IMR-90 (cell line): Measurements from ENCODE around the gene CBX6. TPM values are rescaled to one million over a fixed set of nuclear protein-coding genes. Genes with fewer than 3 reads are reported as not detected.

Experiments
- ATAC-seq: fragments of 200-7000 bp; cut with Tn5 transposase; 2 replicates; pipeline ENCODE4 v1.9.1; 2020; ENCODE audit warnings: low read depth, mild to moderate bottlenecking, moderate library complexity
- BruUV-seq: library from RNA; stranded (reverse); fragments of 400-500 nt; replicated peaks from 2 replicates; lab custom pipeline; 2021; lab: Mats Ljungman, UMichigan
- CTCF ChIA-PET: fragments of 300-600 bp; formaldehyde crosslinking; extraction: SDS; loops from one replicate; lab custom pipeline; 2021; ENCODE audit warnings: antibody characterized with exemption; lab: Yijun Ruan, JAX
- POLR2A ChIA-PET: fragments of 300-600 bp; sonication (Branson Sonifier 250); formaldehyde crosslinking; loops from one replicate; lab custom pipeline; 2022; ENCODE audit warnings: antibody characterized with exemption; ENCODE audit not compliant: unreplicated experiment; lab: Charles Lee
- DNase-seq: peaks from one replicate; pipeline ENCODE4 v3.0.0; 2013
- H2AFZ ChIP-seq: replicated peaks from 2 replicates; pipeline ENCODE3; 2013; ENCODE audit warnings: low read length, mild to moderate bottlenecking; ENCODE audit not compliant: poor library complexity
- H2AK5ac ChIP-seq: 2 replicates; pipeline ENCODE4 v1.6.1; 2013; ENCODE audit warnings: low read depth, low read length, inconsistent platforms
- H2AK9ac ChIP-seq: replicated peaks from 2 replicates; pipeline ENCODE3; 2013; ENCODE audit warnings: mild to moderate bottlenecking, low read depth, low read length, moderate library complexity; ENCODE audit not compliant: poor library complexity
- H2BK120ac ChIP-seq: 2 replicates; pipeline ENCODE4 v1.6.1; 2013; ENCODE audit warnings: low read depth, low read length, inconsistent platforms
- H2BK15ac ChIP-seq: 3 replicates; pipeline ENCODE4 v1.6.1; 2013; ENCODE audit warnings: low read depth, low read length, inconsistent platforms
- H2BK20ac ChIP-seq: 2 replicates; pipeline ENCODE4 v1.6.1; 2013; ENCODE audit warnings: low read depth, mild to moderate bottlenecking, inconsistent platforms, low read length, moderate library complexity
- H2BK5ac ChIP-seq: 2 replicates; pipeline ENCODE4 v1.6.1; 2013; ENCODE audit warnings: mild to moderate bottlenecking, low read depth, low read length, inconsistent platforms; ENCODE audit not compliant: poor library complexity, severe bottlenecking
- H3K14ac ChIP-seq: replicated peaks from 2 replicates; pipeline ENCODE4 v1.6.1; 2013; ENCODE audit warnings: low read depth, low read length, inconsistent platforms
- H3K18ac ChIP-seq: 2 replicates; pipeline ENCODE4 v1.6.1; 2013; ENCODE audit warnings: low read depth, low read length, control low read depth
- H3K23ac ChIP-seq: 2 replicates; pipeline ENCODE4 v1.6.1; 2013; ENCODE audit warnings: low read depth, low read length, inconsistent platforms
- H3K27ac ChIP-seq: 2 replicates; pipeline ENCODE4 v1.5.1; 2013; ENCODE audit warnings: mild to moderate bottlenecking, control low read depth, low read length; ENCODE audit not compliant: insufficient read depth
- H3K27me3 ChIP-seq: 2 replicates; pipeline ENCODE4 v1.6.1; 2013; ENCODE audit warnings: low read length; ENCODE audit not compliant: control insufficient read depth, insufficient read depth
- H3K36me3 ChIP-seq: 2 replicates; pipeline ENCODE4 v1.6.1; 2013; ENCODE audit warnings: low read length, mixed read lengths; ENCODE audit not compliant: control insufficient read depth, insufficient read depth
- H3K4ac ChIP-seq: 2 replicates; pipeline ENCODE4 v1.6.1; 2013; ENCODE audit warnings: low read depth, low read length, inconsistent platforms
- H3K4me1 ChIP-seq: 2 replicates; pipeline ENCODE4 v1.6.1; 2013; ENCODE audit warnings: low read length, mixed read lengths; ENCODE audit not compliant: control insufficient read depth, insufficient read depth
- H3K4me2 ChIP-seq: 2 replicates; pipeline ENCODE4 v1.6.1; 2013; ENCODE audit warnings: low read depth, mild to moderate bottlenecking, control low read depth, low read length, moderate library complexity
- H3K4me3 ChIP-seq: 2 replicates; pipeline ENCODE4 v1.5.1; 2013; ENCODE audit warnings: low read depth, mild to moderate bottlenecking, control low read depth, low read length, moderate library complexity; ENCODE audit not compliant: insufficient read depth
- H3K56ac ChIP-seq: 2 replicates; pipeline ENCODE4 v1.6.1; 2013; ENCODE audit warnings: low read length, inconsistent platforms; ENCODE audit not compliant: insufficient read depth; ENCODE audit errors: extremely low read depth
- H3K79me1 ChIP-seq, 2 experiments: 2 replicates each; pipeline ENCODE4 v1.6.1; 2013; ENCODE audit warnings: low read length in 2 of 2, inconsistent platforms in 1 of 2, low read depth in 1 of 2
- H3K9ac ChIP-seq: 2 replicates; pipeline ENCODE4 v1.6.1; 2013; ENCODE audit warnings: low read depth, low read length, control low read depth
- H3K9me1 ChIP-seq: 2 replicates; pipeline ENCODE4 v1.6.1; 2013; ENCODE audit warnings: low read length, inconsistent platforms; ENCODE audit not compliant: insufficient read depth
- H3K9me3 ChIP-seq: 2 replicates; pipeline ENCODE4 v1.6.1; 2013; ENCODE audit warnings: low read length; ENCODE audit not compliant: control insufficient read depth, insufficient read depth
- H4K20me1 ChIP-seq: 2 replicates; pipeline ENCODE4 v1.6.1; 2013; ENCODE audit warnings: low read length, inconsistent platforms; ENCODE audit not compliant: insufficient read depth
- H4K5ac ChIP-seq: 2 replicates; pipeline ENCODE4 v1.6.1; 2013; ENCODE audit warnings: mild to moderate bottlenecking, low read depth, low read length, control low read depth
- H4K8ac ChIP-seq, 2 experiments: 2 replicates each; pipeline ENCODE4 v1.6.1; 2013; ENCODE audit warnings: low read depth in 2 of 2, low read length in 2 of 2, control low read depth in 1 of 2, inconsistent platforms in 1 of 2
- H4K91ac ChIP-seq: 2 replicates; pipeline ENCODE4 v1.6.1; 2013; ENCODE audit warnings: low read depth, low read length, inconsistent platforms; ENCODE audit not compliant: insufficient read depth
- BHLHE40 ChIP-seq: fragments of 150-350 bp; IDR thresholded peaks from 2 replicates; pipeline ENCODE4 v1.6.1; 2016; ENCODE audit warnings: mild to moderate bottlenecking, low read depth, low read length
- CEBPB ChIP-seq: IDR thresholded peaks from 2 replicates; pipeline ENCODE4 v1.6.1; 2012; ENCODE audit warnings: low read depth, low read length, improper control_type of control experiment
- CHD1 ChIP-seq: IDR thresholded peaks from 2 replicates; pipeline ENCODE4 v1.6.1; 2012; ENCODE audit warnings: low read depth, low read length, improper control_type of control experiment
- CTCF ChIP-seq: conservative IDR thresholded peaks from 2 replicates; pipeline ENCODE4 v1.5.1; 2012; ENCODE audit warnings: mild to moderate bottlenecking, low read depth, low read length, improper control_type of control experiment
- FOS ChIP-seq: fragments of 150-350 bp; IDR thresholded peaks from 2 replicates; pipeline ENCODE4 v1.6.1; 2016; ENCODE audit warnings: low read depth, low read length
- MAFK ChIP-seq: IDR thresholded peaks from 2 replicates; pipeline ENCODE4 v1.6.1; 2012; ENCODE audit warnings: low read depth, low read length, improper control_type of control experiment
- MAZ ChIP-seq: IDR thresholded peaks from 2 replicates; pipeline ENCODE4 v1.6.1; 2012; ENCODE audit warnings: low read depth, mild to moderate bottlenecking, low read length, improper control_type of control experiment, moderate library complexity, borderline replicate concordance
- MXI1 ChIP-seq: IDR thresholded peaks from 2 replicates; pipeline ENCODE4 v1.6.1; 2012; ENCODE audit warnings: low read depth, mild to moderate bottlenecking, low read length, moderate library complexity, borderline replicate concordance
- NFE2L2 ChIP-seq: fragments of 150-350 bp; IDR thresholded peaks from 2 replicates; pipeline ENCODE4 v1.6.1; 2016; ENCODE audit warnings: low read depth, mild to moderate bottlenecking, low read length
- POLR2A ChIP-seq: IDR thresholded peaks from 2 replicates; pipeline ENCODE4 v1.6.1; 2012; ENCODE audit warnings: mild to moderate bottlenecking, low read depth, low read length
- RAD21 ChIP-seq: IDR thresholded peaks from 2 replicates; pipeline ENCODE4 v1.6.1; 2012; ENCODE audit warnings: low read length, improper control_type of control experiment
- RCOR1 ChIP-seq: IDR thresholded peaks from 2 replicates; pipeline ENCODE4 v1.6.1; 2012; ENCODE audit warnings: mild to moderate bottlenecking, low read length, improper control_type of control experiment; ENCODE audit not compliant: insufficient replicate concordance
- RFX5 ChIP-seq: IDR thresholded peaks from 2 replicates; pipeline ENCODE4 v1.8.0; 2012; ENCODE audit warnings: low read depth, mild to moderate bottlenecking, low read length, moderate library complexity
- SMC3 ChIP-seq: fragments of 150-350 bp; IDR thresholded peaks from 2 replicates; pipeline ENCODE4 v1.6.1; 2016; ENCODE audit warnings: low read depth, mild to moderate bottlenecking, antibody characterized with exemption, low read length, moderate library complexity
- WGBS, 2 experiments: methylation state at CpG; one replicate each; pipeline versions ENCODE4 v1.1.5 to v1.1.7; 2013; ENCODE audit warnings: missing lambda C conversion rate in 2 of 2; ENCODE audit not compliant: insufficient read length in 1 of 2; ENCODE audit errors: extremely low coverage in 2 of 2; 5-methylcytosine and 5-hydroxymethylcytosine counted together
- dilution Hi-C: fragments of 300-500 bp; cut with HindIII; formaldehyde crosslinking; loops from one replicate; pipeline ENCODE4 v1.14.3; 2018; ENCODE audit warnings: low sequenced_read_pairs; ENCODE audit not compliant: unreplicated experiment
- in situ Hi-C: fragments of 300-500 bp; cut with MboI; formaldehyde crosslinking; loops from 3 replicates; pipeline ENCODE4 v1.14.3; 2019; ENCODE audit warnings: low sequenced_read_pairs, inconsistent platforms, mixed read lengths
- intact Hi-C: fragments of 100-400 bp; cut with micrococcal nuclease; formaldehyde crosslinking; loops from 2 replicates; pipeline ENCODE4 v1.10.0; 2022
- polyA plus RNA-seq, 3 experiments: library from polyadenylated mRNA; depleted of rRNA; stranded (reverse); fragments of >200 nt; gene quantifications; 2 replicates each; pipeline ENCODE4 v1.2.3, GENCODE V29; 2012; ENCODE audit warnings: low replicate concordance in 1 of 3
- total RNA-seq: library from RNA; depleted of rRNA; stranded (reverse); fragments of >200 nt; gene quantifications from 2 replicates; pipeline ENCODE4 v1.2.3, GENCODE V29; 2012
- TF ChIP-seq, protein P1 (sequence below): fragments of 150-350 bp; IDR thresholded peaks from 2 replicates; pipeline ENCODE4 v1.6.1; 2016; ENCODE audit warnings: low read depth, mild to moderate bottlenecking, low read length, moderate library complexity, borderline replicate concordance

CBX6 gene
- total and polyA plus RNA-seq, 2 of the 4 experiments (the other 2 are of a cell fraction): 15.2 to 19.0 TPM

GRCh38 chr22:38832005-38832978 lies 39.7 kb downstream of the CBX6 start:
- ATAC-seq: no peak
- WGBS, 2 experiments: 59% methylated on average over 3 of the region's 30 CpGs; no CpG with 5 or more reads in 1 of the 2 experiments
- H2AK9ac ChIP-seq: no peak overlapping the region
- H4K91ac ChIP-seq: no peak overlapping the region
- dilution Hi-C loops: no loop called here
- H3K18ac ChIP-seq: no peak overlapping the region
- H4K8ac ChIP-seq: no peak overlapping the region
- H3K36me3 ChIP-seq: no peaks in the 10 kb centered on the region
- in situ Hi-C loops: no loop called here
- no peaks in the 10 kb centered on the region; the same call in 1 of the 2 replicates for H4K20me1 ChIP-seq
- H3K9me1 ChIP-seq: no peaks in the 10 kb centered on the region
- H2AFZ ChIP-seq: no peak overlapping the region
- H3K56ac ChIP-seq: no peak overlapping the region
- H3K14ac ChIP-seq: no peak overlapping the region
- no peaks in the 10 kb centered on the region for H3K27me3 ChIP-seq
- H3K4me3 ChIP-seq: no peak overlapping the region
- H2BK15ac ChIP-seq: no peak overlapping the region
- no peak overlapping the region for H3K23ac ChIP-seq
- H2BK120ac ChIP-seq: no peak overlapping the region
- no peaks in the 10 kb centered on the region for H3K9me3 ChIP-seq
- no peak for DNase-seq
- ChIA-PET POLR2A (interaction anchor here (0.6 kb wide), 1 partner anchor 30 kb away, joined by 3 read pairs; no protein-coding TSS in a partner anchor), CTCF (interaction anchor here (0.5 kb wide), 1 partner anchor 172 kb away, joined by 3 read pairs; no protein-coding TSS in a partner anchor)
- no peaks in the 10 kb centered on the region for H3K79me1 ChIP-seq
- H3K27ac ChIP-seq: no peak overlapping the region
- H3K9ac ChIP-seq: no peak overlapping the region
- no peak overlapping the region for H3K4ac ChIP-seq
- no TSS peak for BruUV-seq
- H4K5ac ChIP-seq: no peak overlapping the region
- intact Hi-C loops: no loop called here
- H3K4me1 ChIP-seq: peaks cover 2% of the 10 kb centered on the region; the same call in 1 of the 2 replicates
- no peak overlapping the region for H2BK5ac ChIP-seq
- H2BK20ac ChIP-seq: no peak overlapping the region
- H3K4me2 ChIP-seq: no peak overlapping the region
- no peak overlapping the region for H2AK5ac ChIP-seq
- TF ChIP-seq MAZ (no peak), CEBPB (no peak), MXI1 (no peak), FOS (no peak), POLR2A (no peak), MAFK (no peak), RCOR1 (no peak), SMC3 (no peak), RFX5 (no peak), RAD21 (no peak), CTCF (no peak), BHLHE40 (no peak), CHD1 (no peak), NFE2L2 (no peak)
- TF ChIP-seq, protein P1, sequence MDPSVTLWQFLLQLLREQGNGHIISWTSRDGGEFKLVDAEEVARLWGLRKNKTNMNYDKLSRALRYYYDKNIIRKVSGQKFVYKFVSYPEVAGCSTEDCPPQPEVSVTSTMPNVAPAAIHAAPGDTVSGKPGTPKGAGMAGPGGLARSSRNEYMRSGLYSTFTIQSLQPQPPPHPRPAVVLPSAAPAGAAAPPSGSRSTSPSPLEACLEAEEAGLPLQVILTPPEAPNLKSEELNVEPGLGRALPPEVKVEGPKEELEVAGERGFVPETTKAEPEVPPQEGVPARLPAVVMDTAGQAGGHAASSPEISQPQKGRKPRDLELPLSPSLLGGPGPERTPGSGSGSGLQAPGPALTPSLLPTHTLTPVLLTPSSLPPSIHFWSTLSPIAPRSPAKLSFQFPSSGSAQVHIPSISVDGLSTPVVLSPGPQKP: no peak
